MM.1S (cell line): Measurements from ENCODE around the gene LIPE.

Experiments used
- DNase-seq: peaks from one replicate; pipeline ENCODE4 v3.0.0-alpha.2; 2015
- H2AFZ ChIP-seq: fragments of 300-600 bp; sonication (generic); 2 replicates; pipeline ENCODE4 v1.6.0; 2016; ENCODE audit warnings: antibody characterized with exemption, low read length
- H3F3A ChIP-seq: fragments of 300-600 bp; sonication (generic); 2 replicates; pipeline ENCODE4 v1.6.1; 2016; ENCODE audit warnings: mild to moderate bottlenecking, antibody characterized with exemption, low read length, moderate library complexity, mixed read lengths; ENCODE audit not compliant: insufficient read depth
- H3K27ac ChIP-seq: fragments of 300-600 bp; sonication (generic); 2 replicates; pipeline ENCODE4 v1.5.1; 2016; ENCODE audit warnings: mild to moderate bottlenecking, low read length
- H3K27me3 ChIP-seq: fragments of 300-600 bp; sonication (generic); replicated peaks from 2 replicates; pipeline ENCODE4 v1.6.0; 2016; ENCODE audit warnings: low read length; ENCODE audit not compliant: insufficient read depth
- H3K36me3 ChIP-seq: fragments of 300-600 bp; sonication (generic); replicated peaks from 2 replicates; pipeline ENCODE4 v1.6.1; 2016; ENCODE audit warnings: mild to moderate bottlenecking, low read length, mixed read lengths; ENCODE audit not compliant: insufficient read depth
- H3K4me1 ChIP-seq: fragments of 300-600 bp; sonication (generic); 2 replicates; pipeline ENCODE4 v1.6.1; 2016; ENCODE audit warnings: low read length, mixed read lengths
- H3K4me2 ChIP-seq: fragments of 300-600 bp; sonication (generic); 2 replicates; pipeline ENCODE4 v1.6.0; 2016; ENCODE audit warnings: low read depth, low read length
- H3K4me3 ChIP-seq: fragments of 300-600 bp; sonication (generic); 2 replicates; pipeline ENCODE4 v1.5.1; 2016; ENCODE audit warnings: low read length, mixed read lengths
- H3K79me2 ChIP-seq: fragments of 300-600 bp; sonication (generic); 2 replicates; pipeline ENCODE4 v1.6.1; 2016; ENCODE audit warnings: mixed run types, low read length, mixed read lengths
- H3K9ac ChIP-seq: fragments of 300-600 bp; sonication (generic); 2 replicates; pipeline ENCODE4 v1.6.1; 2016; ENCODE audit warnings: low read length, mixed read lengths
- H3K9me2 ChIP-seq: fragments of 300-600 bp; sonication (generic); replicated peaks from 2 replicates; pipeline ENCODE4 v1.6.1; 2016; ENCODE audit warnings: mild to moderate bottlenecking, low read length, mixed read lengths; ENCODE audit not compliant: insufficient read depth
- H3K9me3 ChIP-seq: fragments of 300-600 bp; sonication (generic); replicated peaks from 2 replicates; pipeline ENCODE4 v1.6.1; 2016; ENCODE audit warnings: mild to moderate bottlenecking, low read length, mixed read lengths; ENCODE audit not compliant: insufficient read depth
- H4K20me1 ChIP-seq: fragments of 300-600 bp; sonication (generic); 2 replicates; pipeline ENCODE4 v1.6.1; 2016; ENCODE audit warnings: mild to moderate bottlenecking, low read length, moderate library complexity, mixed read lengths; ENCODE audit not compliant: insufficient read depth
- EZH2 ChIP-seq: fragments of 300-600 bp; sonication (generic); optimal IDR thresholded peaks from 2 replicates; pipeline ENCODE3; 2017; ENCODE audit warnings: low read depth, mild to moderate bottlenecking, antibody characterized with exemption, low read length, mixed read lengths
- EZH2phosphoT487 ChIP-seq: fragments of 300-600 bp; sonication (generic); IDR thresholded peaks from 2 replicates; pipeline ENCODE4 v1.6.1; 2018; ENCODE audit warnings: antibody characterized with exemption, low read length
- TF ChIP-seq, protein P1 (sequence below): fragments of 300-600 bp; sonication (generic); IDR thresholded peaks from 2 replicates; pipeline ENCODE4 v1.5.1; 2016; ENCODE audit warnings: antibody characterized with exemption, low read length, mixed read lengths

LIPE gene

DNA sequence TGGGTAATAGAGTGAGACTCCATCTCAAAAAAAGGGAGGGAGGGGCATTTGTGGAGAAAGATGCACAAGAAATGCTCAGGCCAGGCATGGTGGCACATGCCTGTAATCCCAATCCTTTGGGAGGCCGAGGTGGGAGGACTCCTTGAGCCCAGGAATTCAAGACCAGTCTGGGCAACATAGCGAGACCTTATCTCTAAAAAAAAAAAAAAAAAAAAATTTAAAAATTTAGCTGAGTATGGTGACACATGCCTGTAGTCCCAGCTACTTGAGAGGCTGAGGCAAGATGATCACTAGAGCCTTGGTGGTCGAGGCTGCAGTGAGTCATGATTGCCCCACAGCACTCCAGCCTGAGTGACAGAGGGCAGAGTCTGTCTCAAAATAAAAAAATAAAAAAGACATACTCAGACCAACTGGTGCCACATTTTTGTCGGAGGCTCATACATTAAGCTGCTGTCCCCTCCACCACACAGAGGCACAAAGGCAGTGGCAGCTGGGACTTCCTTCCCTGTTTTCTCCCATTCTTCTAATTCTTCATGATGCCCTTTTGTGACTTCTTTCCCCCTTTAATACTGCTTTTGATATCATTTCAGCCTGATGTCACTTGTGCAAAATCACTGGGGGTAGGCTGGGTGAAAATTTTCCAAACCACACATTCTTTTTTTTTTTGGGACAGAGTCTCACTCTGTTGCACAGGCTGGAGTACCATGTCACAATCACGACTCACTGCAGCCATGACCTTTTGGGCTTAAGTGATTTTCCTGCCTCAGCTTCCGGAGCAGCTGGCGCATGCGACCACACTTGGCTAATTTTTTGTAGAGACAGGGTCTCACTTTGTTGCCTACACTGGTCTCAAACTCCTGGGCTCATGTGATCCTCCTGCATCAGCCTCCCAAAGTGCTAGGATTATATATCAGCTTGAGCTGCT lies 42.4 kb upstream of the LIPE start:
- H3K4me1 ChIP-seq: peaks cover 8% of the 10 kb centered on the region

DNA sequence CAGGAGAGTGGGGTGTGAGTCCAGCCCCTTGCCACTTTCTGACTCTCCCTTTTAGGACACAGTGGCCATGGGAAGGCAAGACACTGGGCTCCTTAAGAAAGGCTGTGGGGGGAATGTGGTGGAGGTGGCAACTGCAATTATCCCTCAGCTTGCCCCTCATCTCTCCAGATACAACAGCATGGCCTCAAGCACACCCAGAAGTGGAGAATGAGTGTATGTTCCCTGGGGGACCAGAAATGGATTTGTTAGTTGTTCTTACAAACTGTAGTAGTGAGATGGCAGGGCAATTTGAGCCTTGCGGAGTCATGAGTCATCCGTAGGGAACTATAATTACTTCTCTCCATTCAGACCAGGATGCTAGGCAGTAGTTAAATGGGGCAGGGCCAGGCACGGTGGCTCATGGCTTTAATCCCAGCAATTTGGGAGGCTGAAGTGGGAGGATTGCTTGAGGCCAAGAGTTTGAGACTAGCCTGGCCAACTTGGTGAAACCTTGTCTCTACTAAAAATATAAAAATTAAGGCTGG lies 41.1 kb upstream of the LIPE start:
- H3K79me2 ChIP-seq: no peaks in the 10 kb centered on the region
- no peak for TF ChIP-seq EZH2phosphoT487
- TF ChIP-seq, protein P1, sequence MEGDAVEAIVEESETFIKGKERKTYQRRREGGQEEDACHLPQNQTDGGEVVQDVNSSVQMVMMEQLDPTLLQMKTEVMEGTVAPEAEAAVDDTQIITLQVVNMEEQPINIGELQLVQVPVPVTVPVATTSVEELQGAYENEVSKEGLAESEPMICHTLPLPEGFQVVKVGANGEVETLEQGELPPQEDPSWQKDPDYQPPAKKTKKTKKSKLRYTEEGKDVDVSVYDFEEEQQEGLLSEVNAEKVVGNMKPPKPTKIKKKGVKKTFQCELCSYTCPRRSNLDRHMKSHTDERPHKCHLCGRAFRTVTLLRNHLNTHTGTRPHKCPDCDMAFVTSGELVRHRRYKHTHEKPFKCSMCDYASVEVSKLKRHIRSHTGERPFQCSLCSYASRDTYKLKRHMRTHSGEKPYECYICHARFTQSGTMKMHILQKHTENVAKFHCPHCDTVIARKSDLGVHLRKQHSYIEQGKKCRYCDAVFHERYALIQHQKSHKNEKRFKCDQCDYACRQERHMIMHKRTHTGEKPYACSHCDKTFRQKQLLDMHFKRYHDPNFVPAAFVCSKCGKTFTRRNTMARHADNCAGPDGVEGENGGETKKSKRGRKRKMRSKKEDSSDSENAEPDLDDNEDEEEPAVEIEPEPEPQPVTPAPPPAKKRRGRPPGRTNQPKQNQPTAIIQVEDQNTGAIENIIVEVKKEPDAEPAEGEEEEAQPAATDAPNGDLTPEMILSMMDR: no peak
- no peak for TF ChIP-seq EZH2
- no peaks in the 10 kb centered on the region for H3K27me3 ChIP-seq
- no peak for DNase-seq
- H3K4me2 ChIP-seq: no peak overlapping the region
- H3K9me3 ChIP-seq: no peaks in the 10 kb centered on the region
- no peak overlapping the region for H3K9ac ChIP-seq
- no peaks in the 10 kb centered on the region for H3K9me2 ChIP-seq
- H3K27ac ChIP-seq: no peak overlapping the region
- H2AFZ ChIP-seq: no peak overlapping the region
- H3K36me3 ChIP-seq: no peaks in the 10 kb centered on the region
- no peaks in the 10 kb centered on the region for H3F3A ChIP-seq
- H3K4me1 ChIP-seq: peaks cover 8% of the 10 kb centered on the region
- no peak overlapping the region for H3K4me3 ChIP-seq
- H4K20me1 ChIP-seq: no peaks in the 10 kb centered on the region

More for the DNA sequence above, 42.4 kb upstream of the LIPE start:
- no peaks in the 10 kb centered on the region for H3F3A ChIP-seq
- no peak overlapping the region for H2AFZ ChIP-seq
- H3K4me2 ChIP-seq: no peak overlapping the region
- no peaks in the 10 kb centered on the region for H3K79me2 ChIP-seq
- no peaks in the 10 kb centered on the region for H3K27me3 ChIP-seq
- H3K9me2 ChIP-seq: no peaks in the 10 kb centered on the region
- TF ChIP-seq EZH2 (no peak), EZH2phosphoT487 (no peak)
- TF ChIP-seq, protein P1: no peak
- H3K9ac ChIP-seq: no peak overlapping the region
- H3K4me3 ChIP-seq: no peak overlapping the region
- no peaks in the 10 kb centered on the region for H4K20me1 ChIP-seq
- H3K27ac ChIP-seq: no peak overlapping the region
- H3K9me3 ChIP-seq: no peaks in the 10 kb centered on the region
- DNase-seq: no peak
- H3K36me3 ChIP-seq: no peaks in the 10 kb centered on the region

- Histone ChIP-seq H3K4me2 (no peak overlapping the region), H3K27me3 (no peaks in the 10 kb centered on the region), H3K4me1 (peaks cover 8% of the 10 kb centered on the region), H3K9ac (no peak overlapping the region), H2AFZ (no peak overlapping the region), H3K4me3 (no peak overlapping the region), H3F3A (no peaks in the 10 kb centered on the region), H4K20me1 (no peaks in the 10 kb centered on the region), H3K9me2 (no peaks in the 10 kb centered on the region), H3K9me3 (no peaks in the 10 kb centered on the region), H3K79me2 (no peaks in the 10 kb centered on the region), H3K27ac (no peak overlapping the region), H3K36me3 (no peaks in the 10 kb centered on the region)
- no peak for TF ChIP-seq EZH2phosphoT487
- no peak for TF ChIP-seq EZH2
- TF ChIP-seq, protein P1: no peak
- DNase-seq: no peak
Measured at GRCh38 chr19:42467183-42467760, 40.1 kb upstream of the LIPE start.
